DMS79 treated with DMSO at 0.1 percent for 48 hours (cell line): ENCODE data around the gene RNF182.
"Not testable (repeated sequence)": the region's sequence is repeated elsewhere in the genome, so short reads cannot be mapped to it uniquely, and the experiment has no call there.

Experiments used
- DNase-seq: peaks from one replicate; lab custom pipeline; 2025; lab: John Stamatoyannopoulos, UW

RNF182 gene

GRCh38 chr6:14001329-14002012, 76.7 kb downstream of the RNF182 start:
- no peak for DNase-seq

- no peak for DNase-seq
Observed at GRCh38 chr6:14002176-14002947, 77.6 kb downstream of the RNF182 start.

GRCh38 chr6:14004258-14004657, 79.5 kb downstream of the RNF182 start:
- DNase-seq = no peak

- no peak for DNase-seq
Observed at GRCh38 chr6:14008809-14009208, 84.1 kb downstream of the RNF182 start.

- no peak for DNase-seq
Observed at GRCh38 chr6:14009431-14009830, 84.7 kb downstream of the RNF182 start.

GRCh38 chr6:14010275-14010674, 85.5 kb downstream of the RNF182 start:
- DNase-seq = no peak

- DNase-seq = no peak
Observed at GRCh38 chr6:14012313-14013030, 87.7 kb downstream of the RNF182 start.

GRCh38 chr6:14015964-14016363, 91.2 kb downstream of the RNF182 start:
- DNase-seq = no peak

- no peak for DNase-seq
Observed at GRCh38 chr6:14016432-14016831, 91.7 kb downstream of the RNF182 start.

- DNase-seq = no peak
Observed at GRCh38 chr6:14016935-14017625, 92.3 kb downstream of the RNF182 start.

- DNase-seq = no peak
Observed at GRCh38 chr6:14017626-14018475, 93.1 kb downstream of the RNF182 start.

- DNase-seq = not testable (repeated sequence)
Observed at GRCh38 chr6:14018559-14018958, 93.8 kb downstream of the RNF182 start.

GRCh38 chr6:14020551-14020950, 95.8 kb downstream of the RNF182 start:
- DNase-seq = no peak

GRCh38 chr6:14021449-14021848, 96.7 kb downstream of the RNF182 start:
- DNase-seq = no peak

GRCh38 chr6:14022673-14023072, 97.9 kb downstream of the RNF182 start:
- DNase-seq = no peak

GRCh38 chr6:14023855-14024254, 99.1 kb downstream of the RNF182 start:
- DNase-seq = no peak

GRCh38 chr6:14025160-14025559, 100.4 kb downstream of the RNF182 start:
- DNase-seq = no peak

- DNase-seq = no peak
Observed at GRCh38 chr6:14026831-14027539, 102.2 kb downstream of the RNF182 start.

GRCh38 chr6:14028631-14029030, 103.9 kb downstream of the RNF182 start:
- DNase-seq = no peak

GRCh38 chr6:14029605-14030004, 104.9 kb downstream of the RNF182 start:
- DNase-seq = peak; percentile 17
